HL-60 (cell line): ENCODE data around the gene FBL.

Source experiments
- GABPA ChIP-seq: IDR thresholded peaks from 2 replicates; pipeline ENCODE4 v1.6.1; 2012; ENCODE audit warnings: low read depth
- POLR2AphosphoS5 ChIP-seq: IDR thresholded peaks from 2 replicates; pipeline ENCODE4 v1.6.1; 2012; ENCODE audit warnings: low read depth
- SPI1 ChIP-seq: IDR thresholded peaks from 2 replicates; pipeline ENCODE4 v1.6.1; 2012; ENCODE audit warnings: low read depth, mild to moderate bottlenecking, borderline replicate concordance
- TF ChIP-seq, protein P1 (sequence below): IDR thresholded peaks from one replicate; pipeline ENCODE4 v1.5.1; 2011; ENCODE audit warnings: low read length, control low read depth, inconsistent platforms; ENCODE audit not compliant: insufficient read depth
- TF ChIP-seq, protein P2 (sequence below): IDR thresholded peaks from 2 replicates; pipeline ENCODE4 v1.6.1; 2012; ENCODE audit warnings: low read depth; ENCODE audit not compliant: insufficient replicate concordance

DNA sequence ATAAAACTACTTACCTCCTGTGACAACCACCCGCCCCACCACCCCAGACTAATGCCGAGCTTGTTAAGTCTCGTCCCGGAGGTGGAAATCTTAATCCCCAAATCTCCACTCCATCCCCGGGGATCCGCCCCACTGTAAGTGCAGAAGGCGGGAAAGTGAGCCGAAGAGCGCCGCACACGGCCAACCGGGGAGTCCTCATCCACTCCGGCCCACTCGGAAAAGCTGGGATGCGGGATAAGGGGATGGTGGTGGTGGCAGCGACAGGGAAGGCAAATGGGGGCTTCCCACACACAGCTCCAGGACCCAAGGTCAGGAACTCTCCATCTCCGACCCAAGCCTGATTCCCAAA lies 621 bp downstream of the FBL start:
- TF ChIP-seq POLR2AphosphoS5 (no peak), GABPA (no peak), SPI1 (no peak)
- TF ChIP-seq, protein P1, sequence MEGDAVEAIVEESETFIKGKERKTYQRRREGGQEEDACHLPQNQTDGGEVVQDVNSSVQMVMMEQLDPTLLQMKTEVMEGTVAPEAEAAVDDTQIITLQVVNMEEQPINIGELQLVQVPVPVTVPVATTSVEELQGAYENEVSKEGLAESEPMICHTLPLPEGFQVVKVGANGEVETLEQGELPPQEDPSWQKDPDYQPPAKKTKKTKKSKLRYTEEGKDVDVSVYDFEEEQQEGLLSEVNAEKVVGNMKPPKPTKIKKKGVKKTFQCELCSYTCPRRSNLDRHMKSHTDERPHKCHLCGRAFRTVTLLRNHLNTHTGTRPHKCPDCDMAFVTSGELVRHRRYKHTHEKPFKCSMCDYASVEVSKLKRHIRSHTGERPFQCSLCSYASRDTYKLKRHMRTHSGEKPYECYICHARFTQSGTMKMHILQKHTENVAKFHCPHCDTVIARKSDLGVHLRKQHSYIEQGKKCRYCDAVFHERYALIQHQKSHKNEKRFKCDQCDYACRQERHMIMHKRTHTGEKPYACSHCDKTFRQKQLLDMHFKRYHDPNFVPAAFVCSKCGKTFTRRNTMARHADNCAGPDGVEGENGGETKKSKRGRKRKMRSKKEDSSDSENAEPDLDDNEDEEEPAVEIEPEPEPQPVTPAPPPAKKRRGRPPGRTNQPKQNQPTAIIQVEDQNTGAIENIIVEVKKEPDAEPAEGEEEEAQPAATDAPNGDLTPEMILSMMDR, result no peak
- TF ChIP-seq, protein P2, sequence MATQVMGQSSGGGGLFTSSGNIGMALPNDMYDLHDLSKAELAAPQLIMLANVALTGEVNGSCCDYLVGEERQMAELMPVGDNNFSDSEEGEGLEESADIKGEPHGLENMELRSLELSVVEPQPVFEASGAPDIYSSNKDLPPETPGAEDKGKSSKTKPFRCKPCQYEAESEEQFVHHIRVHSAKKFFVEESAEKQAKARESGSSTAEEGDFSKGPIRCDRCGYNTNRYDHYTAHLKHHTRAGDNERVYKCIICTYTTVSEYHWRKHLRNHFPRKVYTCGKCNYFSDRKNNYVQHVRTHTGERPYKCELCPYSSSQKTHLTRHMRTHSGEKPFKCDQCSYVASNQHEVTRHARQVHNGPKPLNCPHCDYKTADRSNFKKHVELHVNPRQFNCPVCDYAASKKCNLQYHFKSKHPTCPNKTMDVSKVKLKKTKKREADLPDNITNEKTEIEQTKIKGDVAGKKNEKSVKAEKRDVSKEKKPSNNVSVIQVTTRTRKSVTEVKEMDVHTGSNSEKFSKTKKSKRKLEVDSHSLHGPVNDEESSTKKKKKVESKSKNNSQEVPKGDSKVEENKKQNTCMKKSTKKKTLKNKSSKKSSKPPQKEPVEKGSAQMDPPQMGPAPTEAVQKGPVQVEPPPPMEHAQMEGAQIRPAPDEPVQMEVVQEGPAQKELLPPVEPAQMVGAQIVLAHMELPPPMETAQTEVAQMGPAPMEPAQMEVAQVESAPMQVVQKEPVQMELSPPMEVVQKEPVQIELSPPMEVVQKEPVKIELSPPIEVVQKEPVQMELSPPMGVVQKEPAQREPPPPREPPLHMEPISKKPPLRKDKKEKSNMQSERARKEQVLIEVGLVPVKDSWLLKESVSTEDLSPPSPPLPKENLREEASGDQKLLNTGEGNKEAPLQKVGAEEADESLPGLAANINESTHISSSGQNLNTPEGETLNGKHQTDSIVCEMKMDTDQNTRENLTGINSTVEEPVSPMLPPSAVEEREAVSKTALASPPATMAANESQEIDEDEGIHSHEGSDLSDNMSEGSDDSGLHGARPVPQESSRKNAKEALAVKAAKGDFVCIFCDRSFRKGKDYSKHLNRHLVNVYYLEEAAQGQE, result no peak
